Hippocampal formation (tissue), 2 donors: Measurements from ENCODE around the gene PTPRM.
"Not testable (repeated sequence)": the region's sequence is repeated elsewhere in the genome, so short reads cannot be mapped to it uniquely, and the experiment has no call there.

Source experiments
- DNase-seq, 2 donors: peaks; one replicate each; lab custom pipeline; 2025; lab: John Stamatoyannopoulos, UW

The PTPRM gene

DNA sequence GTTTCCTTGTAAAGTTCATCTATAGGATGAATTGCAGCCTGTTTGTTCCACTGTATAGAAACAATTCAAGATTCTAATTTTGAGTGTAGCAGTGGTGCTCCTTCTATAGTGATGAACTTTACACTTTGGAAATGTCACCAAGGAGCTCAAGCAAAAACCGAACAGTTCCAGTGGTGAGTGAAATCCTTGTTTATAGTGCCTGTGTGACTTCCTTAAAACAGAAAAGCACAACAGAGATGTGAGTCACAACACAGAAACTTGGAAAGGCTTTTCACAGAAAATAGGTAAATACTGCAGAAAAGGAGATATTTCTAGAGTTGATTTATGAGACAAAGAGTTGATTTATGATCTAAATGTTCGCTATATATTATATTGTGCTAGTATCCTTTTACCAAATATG, 482.0 kb downstream of the PTPRM start:
- no peak for DNase-seq

DNA sequence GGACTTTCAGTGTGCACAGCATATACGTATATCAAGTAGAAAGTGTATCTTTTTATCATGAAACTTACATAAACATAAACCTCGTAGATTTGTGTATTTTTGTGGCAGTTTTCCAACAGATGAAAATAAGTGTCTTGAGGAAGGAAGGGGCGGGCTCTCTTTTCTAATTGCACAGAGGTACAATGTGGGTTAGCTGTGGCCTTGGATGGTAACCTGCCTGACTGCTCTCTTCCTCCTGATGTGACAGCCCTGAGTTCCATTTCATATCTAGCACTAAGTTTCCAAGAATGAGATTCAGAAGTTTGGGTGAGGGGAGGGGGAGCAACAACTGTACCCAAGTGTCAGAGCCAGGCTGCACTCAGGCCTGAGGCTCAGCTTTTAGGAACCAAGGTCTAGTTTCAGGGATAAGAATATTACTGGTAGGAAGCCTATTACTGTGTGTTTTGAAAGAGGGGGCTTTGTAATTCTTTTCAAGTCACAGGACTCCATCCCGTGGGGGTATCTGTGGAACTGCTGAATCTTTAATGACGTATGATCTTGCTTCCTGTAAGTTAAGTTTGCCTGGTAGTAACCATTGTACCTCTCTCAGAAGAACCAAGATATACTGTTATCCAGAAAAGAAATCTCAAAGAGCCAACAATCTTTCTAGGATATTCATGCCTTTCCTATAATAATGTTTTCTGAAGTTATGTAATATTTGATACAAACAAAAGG, 483.7 kb downstream of the PTPRM start:
- no peak for DNase-seq

DNA sequence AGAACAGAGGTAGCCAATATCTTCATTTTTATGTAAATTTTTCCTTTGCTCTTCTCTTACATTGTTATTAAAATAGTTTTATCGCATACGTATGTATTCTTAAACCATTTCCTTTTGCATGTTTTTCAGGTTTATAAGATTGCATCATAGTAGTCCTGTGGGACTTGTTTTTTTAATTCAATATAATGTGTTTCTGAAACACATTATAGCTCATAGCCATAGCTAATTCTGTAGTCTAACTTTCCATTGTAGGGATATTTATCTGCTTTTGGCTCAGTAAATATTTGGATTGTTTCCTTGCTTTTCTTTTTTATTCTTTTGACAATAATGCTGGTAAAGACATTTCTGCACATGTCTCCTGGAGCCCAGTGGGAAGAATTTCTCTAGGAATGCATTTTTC, 484.3 kb downstream of the PTPRM start:
- DNase-seq = no peak

DNA sequence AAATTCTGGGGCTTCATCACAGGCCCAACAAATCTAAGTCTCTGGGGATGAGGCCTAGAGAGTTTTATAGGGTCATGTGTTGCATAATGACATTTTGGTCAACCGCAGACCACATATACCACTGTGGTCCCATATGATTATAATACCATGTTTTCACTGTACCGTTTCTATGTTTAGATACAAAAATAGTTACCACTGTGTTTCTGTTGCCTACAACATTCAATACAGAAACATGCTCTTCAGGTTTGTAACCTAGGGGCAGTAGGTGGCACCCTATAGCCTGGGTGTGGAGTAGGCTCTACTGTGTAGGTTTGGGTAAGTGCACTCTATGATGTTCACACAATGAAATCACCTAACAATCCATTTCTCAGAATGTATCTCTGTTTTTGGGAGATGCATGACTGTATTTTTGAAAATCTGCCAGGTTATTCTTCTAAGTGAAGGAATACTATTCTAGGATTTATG, 485.2 kb downstream of the PTPRM start:
- no peak for DNase-seq

DNA sequence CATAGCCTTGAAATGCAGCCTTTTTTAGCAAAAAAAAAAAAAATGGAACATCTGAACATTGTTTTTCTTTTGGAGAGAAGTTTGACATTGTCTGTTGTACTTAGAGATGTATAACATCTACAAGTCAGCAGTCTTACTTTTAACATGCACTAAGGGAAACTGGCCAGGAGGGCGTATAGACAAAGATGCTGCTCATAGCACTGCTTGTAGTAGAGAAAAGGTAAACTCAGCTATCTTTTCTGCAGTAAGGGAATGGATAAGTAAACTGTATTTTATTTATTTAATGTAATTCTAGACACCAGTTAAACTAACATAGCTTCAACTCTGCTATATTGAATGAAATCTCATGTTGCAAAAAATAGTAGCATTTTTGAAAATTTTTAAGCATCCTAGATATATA, 489.6 kb downstream of the PTPRM start:
- no peak for DNase-seq

DNA sequence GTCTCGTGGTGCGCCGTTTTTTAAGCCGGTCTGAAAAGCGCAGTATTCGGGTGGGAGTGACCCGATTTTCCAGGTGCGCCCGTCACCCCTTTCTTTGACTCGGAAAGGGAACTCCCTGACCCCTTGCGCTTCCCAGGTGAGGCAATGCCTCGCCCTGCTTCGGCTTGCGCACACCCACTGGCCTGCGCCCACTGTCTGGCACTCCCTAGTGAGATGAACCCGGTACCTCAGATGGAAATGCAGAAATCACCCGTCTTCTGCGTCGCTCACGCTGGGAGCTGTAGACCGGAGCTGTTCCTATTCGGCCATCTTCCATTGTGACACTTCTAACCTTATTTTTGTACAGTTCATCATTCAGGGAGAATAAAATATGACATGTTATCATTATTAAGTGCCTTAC, 496.0 kb downstream of the PTPRM start:
- not testable (repeated sequence) for DNase-seq

DNA sequence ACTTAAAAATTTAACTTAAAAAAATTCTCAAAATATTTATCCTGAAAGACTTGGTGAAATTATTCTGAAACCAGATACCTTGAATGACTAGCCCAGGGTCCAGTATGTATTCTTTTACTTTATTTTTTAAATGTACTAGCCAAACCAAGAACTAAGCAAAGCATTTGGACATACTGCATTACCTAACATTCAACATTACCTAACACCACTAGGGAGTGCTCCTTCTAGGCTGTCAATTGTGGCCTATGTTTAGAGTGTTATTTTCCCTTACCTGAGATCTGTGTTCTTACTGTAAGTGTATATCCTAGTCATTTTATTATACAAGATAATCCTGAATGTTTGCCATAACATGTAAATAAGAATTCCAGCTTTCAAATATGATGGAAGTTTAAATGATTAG, 496.6 kb downstream of the PTPRM start:
- DNase-seq = no peak

DNA sequence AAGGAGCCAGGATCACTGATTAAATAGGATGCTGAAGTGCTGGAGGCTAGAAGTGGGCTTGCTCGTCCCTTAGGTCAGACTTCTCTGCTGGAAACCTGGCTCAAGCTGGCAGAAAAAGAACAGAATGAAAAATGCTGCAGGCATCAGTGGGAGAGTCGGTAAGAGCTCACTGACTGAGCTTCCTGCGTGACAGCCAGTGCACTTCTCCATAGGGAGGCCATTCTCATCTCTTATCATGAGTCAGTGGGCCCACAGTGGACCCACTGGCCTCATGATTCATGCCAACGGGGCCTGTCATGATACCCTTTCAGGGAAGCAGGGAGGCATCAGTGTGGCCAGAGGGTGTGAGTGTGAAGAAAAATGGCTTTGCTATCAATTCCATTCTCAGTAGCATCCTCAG, 498.2 kb downstream of the PTPRM start:
- no peak for DNase-seq

DNA sequence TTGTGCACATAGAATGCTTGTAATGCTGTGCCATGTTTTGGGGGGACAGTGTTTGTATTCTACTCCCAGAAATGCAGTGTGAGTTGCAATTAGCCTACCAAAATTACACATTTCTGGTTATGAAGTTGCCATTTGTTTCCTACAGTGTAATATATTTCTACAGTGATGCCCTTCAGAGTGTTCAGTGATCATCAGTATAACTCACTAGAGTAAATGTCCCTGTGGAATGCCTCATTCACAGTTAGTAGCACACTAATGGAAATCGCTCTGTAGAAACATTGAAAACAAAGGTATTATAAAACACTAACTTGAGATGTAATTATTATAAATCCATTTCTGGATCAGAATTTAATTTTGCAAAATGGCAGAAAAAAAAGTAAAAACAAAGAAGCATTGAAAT, 498.7 kb downstream of the PTPRM start:
- DNase-seq = no peak

DNA sequence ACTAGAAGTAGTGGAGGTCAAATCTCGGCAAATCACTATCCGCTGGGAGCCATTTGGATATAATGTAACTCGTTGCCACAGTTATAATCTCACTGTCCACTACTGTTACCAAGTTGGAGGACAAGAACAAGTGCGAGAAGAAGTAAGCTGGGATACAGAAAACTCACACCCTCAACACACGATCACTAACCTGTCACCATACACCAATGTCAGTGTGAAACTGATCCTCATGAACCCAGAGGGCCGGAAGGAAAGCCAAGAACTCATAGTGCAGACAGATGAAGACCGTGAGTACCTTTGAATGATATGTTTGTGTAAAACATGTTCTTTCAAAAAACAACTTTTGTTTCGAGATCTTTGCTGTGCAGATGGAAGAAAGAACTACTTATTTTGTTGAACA, 502.6 kb downstream of the PTPRM start:
- no peak for DNase-seq

DNA sequence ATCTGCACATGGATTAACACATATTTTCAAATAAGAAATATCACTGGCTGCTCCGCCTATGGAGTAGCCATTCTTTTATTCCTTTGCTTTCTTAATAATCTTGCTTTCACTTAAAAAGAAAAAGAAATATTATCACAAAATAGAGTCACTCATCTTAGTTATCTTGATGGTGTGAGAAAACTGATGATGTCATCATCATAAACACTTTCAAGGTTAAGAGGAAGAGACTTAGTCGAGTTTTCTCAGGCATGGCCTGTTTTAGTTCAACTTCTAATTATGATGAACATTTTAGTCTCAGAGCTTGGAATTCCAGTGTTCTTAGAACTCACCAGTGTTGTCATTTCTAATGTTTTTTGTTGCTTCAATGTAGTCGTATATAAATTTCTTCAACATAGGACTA, 506.1 kb downstream of the PTPRM start:
- no peak for DNase-seq

DNA sequence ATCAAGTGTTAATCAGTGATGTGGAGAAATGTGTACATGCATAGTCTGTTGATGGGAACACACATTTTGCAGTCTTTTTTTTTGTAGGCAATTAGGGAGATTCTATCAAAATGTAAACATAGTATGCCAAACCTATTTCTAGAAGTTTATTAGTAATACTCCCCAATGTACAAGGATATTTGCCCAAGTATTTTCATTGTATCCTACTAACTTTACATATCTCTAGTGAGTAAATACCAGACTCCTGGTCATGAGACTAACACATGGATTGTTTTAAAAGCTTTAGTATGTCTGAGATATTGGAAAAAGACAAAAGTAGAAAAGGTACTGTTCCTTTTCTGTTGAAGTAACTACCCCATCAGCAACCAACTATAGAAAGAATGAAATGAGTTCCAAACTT, 513.0 kb downstream of the PTPRM start:
- DNase-seq = no peak

DNA sequence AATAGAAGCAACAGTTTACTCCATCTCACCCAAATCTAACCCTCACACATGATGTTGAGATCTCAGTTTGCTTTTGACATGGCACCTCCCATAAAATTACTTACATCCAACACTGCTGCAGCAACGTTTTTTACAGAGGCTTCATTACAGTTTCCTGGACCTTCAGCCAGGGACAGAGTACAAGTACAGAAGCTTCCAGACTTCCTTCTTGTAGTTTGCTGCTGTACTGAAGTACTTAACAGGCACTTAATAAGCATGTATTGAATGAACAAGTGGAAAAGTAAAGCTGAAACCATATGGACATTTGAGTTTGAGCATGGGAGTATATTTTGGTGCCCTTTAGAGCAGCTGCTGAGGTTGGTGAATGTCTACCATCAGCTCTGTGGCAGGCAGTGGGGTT, 514.2 kb downstream of the PTPRM start:
- no peak for DNase-seq

DNA sequence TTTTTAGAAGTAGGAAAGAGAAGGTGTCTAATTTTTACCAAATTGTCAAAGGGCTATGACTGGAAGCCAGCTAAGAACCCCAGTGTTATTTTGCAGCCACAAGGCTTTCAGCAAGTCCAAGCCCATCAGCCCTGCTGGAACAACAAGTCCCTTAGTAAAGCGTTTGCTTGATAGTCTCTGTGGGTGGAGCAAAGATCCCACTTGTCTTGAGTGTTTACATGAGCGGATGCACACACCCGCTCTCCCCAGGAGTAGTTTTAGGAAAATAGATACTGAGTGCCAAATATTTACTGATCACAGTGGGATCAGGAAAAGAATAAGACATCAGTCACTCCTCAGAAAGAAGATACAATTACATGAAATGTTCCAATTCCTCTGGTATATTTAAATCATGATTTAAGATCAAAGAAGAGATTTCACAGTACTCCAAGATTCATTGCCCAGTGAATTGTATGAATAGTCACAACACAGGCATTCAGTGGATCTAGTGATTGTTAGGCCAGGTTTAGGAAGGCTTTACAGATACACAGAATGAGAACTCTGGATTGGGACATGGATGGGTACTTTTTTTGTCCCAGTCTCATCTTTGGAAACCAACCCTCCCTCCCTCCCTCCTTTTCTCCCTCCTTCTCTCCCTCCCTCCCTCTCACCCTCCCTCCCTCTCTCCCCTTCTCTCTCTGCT, 514.9 kb downstream of the PTPRM start:
- DNase-seq = no peak

DNA sequence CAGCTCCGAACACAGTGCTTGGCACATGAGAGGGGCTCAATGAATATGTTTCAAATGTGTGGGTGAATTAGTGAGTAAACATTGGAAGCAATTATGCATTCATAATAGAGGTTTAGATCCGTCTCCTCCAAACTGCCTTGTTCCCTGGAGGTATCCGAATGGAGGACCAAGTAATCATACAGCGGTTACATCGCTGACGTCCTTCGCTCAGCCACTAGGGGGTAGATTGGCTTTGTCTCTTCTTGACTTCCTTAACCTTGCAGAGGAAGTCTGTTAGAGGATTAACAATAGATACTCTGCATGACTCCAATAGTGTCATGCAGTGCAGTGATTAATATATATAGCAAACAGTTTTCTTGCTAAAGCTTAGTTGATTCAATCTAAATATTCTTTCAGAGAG, 517.0 kb downstream of the PTPRM start:
- DNase-seq = no peak

DNA sequence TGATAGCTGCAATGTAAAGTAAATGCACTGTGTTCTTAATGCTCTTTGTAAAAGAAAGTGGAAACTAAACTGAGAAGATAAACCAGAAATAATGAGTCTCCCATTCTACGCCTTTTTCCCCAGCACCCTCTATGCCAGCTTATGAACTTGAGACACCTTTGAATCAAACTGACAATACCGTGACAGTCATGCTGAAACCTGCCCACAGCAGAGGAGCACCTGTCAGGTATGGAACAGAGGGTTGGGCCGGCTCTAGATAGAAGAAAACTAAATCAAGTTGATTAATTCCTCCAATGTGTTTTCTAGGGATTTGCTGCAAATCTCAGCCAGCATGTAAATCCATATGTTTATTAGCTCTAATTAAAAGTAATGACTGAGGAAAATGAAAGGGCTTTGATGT, 521.5 kb downstream of the PTPRM start:
- no peak for DNase-seq

DNA sequence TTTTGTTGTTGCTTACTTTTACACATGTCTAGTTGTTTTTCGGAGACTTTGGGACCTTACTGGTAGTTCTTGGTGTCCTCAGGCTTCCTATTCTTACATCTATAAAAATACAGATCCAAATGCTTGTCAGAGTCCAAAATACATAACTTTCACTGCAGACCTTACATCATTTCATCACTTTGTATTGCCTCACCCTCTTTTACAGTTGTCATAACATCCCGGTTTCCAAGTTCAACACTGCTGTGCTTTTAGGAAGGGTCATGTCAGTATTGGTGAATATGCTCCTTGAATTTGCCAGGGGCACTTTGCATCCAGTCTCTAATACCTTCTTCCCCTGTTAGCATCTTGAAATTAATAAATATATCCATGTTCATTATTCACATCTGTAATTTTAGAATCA, 523.9 kb downstream of the PTPRM start:
- DNase-seq = no peak

DNA sequence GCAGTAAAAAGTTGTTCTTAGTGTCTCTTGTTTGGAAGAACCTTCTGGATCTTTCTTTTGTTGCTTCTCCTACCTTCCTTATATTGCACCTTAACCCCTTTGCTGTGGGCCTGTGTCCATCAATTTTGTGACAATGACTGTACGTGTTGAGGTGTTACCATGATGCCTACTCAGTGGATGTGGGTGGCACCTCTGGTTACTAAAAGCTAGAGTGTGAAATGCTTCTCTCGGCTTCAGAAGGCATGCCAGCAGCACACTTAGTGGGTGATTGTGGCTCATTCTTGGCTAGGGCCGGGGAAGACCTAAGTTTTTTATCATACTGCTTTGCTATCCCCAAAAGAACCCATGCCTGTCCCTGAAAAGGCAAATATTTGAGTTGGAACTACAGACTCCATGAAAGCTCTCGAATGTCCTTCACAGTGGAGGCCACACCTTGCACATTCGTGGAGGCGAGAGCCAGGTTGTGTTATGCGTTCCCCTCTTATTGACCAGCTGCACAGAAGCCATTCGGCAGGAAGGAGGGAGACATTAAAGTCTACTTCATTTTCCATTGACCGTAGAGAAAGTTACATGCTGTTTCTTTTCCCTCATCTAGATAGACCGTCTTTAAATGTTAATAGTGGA, 528.9 kb downstream of the PTPRM start:
- no peak for DNase-seq

DNA sequence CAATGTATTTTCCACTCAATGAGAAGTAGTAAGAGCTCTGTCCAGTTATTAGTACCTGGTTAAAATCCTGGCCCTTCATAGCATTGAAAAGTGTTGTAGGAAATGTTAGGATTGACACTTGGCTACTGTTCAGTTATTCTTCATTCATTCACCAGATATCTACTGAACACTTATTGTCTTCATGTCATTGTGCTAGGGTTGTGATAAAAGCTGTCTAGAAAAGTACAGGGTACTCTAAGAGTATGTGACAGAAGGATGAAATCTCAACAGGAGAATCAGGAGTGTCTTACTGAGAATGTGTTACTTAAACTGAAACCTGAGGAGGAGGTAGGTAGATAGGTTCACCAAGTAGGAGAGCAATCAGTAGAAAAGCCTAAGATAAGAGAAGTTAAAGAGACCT, 530.3 kb downstream of the PTPRM start:
- no peak for DNase-seq

DNA sequence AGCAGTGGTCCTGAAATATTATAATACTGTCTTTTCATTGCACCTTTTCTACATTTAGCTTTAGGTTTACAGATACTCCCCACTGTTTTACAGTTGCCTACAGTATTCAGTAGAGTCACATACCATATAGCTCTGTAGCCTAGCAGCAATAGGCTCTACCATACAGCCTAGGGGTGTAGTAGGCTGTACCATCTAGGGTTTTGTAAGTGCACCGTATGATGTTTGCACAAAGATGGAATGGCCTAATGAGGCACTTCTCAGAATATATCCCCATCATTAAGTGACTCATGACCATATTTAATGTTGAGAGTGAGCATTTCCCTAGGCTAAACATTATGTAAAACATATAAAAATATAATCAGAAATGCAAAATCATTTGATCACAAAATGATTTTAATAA, 530.8 kb downstream of the PTPRM start:
- DNase-seq = no peak

DNA sequence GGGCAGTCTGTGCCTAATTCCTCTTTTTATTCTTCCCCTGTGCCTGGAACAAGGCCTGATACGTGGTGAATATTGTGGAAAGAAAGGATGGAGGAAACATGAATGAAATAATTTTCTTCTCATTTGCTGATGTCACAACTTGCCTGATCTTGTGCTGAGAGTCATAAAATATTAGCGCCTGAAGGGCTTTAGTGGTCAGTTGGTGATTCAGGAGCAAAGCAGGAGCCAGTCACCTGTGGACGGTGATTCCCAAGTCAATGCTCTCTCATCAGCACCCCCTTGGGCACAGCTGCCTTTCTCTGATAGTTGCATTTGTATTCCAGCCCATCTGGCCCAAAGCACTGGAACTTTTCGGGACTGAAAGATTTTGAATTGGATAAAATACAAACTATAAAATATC, 539.5 kb downstream of the PTPRM start:
- no peak for DNase-seq

DNA sequence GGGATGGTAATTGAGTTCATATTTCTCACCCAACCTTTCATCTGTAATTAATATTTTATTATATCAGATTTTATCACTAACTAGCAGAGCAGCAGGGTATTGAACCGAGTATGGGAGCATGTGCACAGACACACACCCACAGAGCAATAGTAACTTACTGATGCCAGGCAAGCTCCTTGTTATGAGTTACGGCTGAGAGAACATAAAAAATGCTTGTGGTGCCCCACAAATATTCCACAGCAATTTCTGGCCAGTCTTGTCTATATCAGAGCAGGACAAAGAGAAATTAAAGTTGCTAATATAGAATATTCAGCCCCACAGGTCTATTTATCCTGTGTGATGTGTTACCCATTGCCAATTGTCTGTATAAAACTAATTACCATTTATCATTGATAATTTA, 540.3 kb downstream of the PTPRM start:
- DNase-seq = no peak

DNA sequence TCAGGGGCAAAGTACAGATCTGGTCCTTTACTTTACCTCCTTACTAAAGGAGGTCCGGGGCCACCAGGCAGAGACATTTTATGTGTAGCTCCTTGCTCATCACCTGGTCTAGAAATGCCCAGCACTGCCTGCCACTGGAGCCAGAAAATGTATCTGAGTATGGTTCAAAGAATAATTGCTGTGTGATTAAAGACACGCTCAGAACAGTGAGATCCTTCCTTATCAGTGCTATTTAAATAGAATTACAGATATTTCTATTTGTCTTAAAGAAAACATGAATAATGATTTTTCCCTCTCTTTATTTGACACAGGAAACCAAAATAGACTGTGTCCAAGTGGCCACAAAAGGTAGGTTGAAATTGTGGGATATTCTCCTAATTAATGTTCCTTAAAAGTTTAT, 547.4 kb downstream of the PTPRM start:
- no peak for DNase-seq
